GM18520 (cell line): ENCODE results near the gene CCER1.
"Not testable (repeated sequence)": the region's sequence is repeated elsewhere in the genome, so short reads cannot be mapped to it uniquely, and the experiment has no call there.

Experiments
- ATAC-seq: cut with Tn5 transposase; IDR thresholded peaks from one replicate; pipeline ENCODE4 v1.9.1; 2021; ENCODE audit not compliant: unreplicated experiment

CCER1 gene, protein sequence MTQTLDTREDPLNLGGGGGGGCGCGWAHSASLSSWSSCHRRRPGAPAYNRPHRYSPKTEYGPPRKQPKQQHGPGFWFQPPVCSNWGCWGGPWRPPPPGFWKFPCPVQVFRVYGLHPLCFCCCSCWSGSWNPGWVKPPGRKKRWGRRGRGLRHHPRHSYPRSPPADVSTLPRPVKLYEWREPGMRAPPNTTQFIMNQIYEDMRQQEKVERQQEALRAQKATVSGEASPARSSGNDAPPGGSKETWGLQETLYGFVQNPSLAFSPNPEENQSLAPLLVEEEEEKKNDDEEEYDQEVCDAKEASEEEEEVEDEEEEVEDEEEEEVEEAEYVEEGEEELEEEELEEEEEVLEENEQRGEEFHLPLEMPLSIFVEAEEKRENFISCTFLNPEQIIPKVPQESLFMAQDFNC

DNA sequence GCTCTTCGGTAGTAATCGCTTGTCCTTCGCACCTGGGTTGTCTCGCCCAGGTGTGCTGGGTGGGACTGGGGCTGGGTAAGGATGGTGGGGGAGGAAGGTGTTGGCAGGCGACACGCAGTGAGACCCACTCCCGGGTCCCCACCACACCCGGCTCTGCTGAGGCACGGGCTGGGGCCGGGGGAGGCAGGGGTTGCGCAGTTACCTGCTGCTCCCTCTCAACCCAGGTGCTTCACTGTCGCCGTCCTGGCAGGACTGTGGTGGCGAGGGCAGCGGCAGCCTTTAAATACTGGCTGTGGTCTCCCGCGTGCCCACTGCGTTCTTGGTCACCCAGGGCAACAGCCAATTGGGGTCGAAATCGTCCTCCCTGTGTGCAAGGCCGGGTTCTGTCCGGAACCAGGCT is at the start of gene CCER1:
Gene CCER1, minus strand, starts transcription at position 256 of the 400 bp plus-strand sequence. CDS start 434 bp downstream, outside the sequence.
- ATAC-seq = no peak

GRCh38 chr12:91003737-91004136 is 48.8 kb upstream of the CCER1 start:
- no peak for ATAC-seq

- no peak for ATAC-seq
Measured at GRCh38 chr12:91001306-91001705, 46.3 kb upstream of the CCER1 start.

DNA sequence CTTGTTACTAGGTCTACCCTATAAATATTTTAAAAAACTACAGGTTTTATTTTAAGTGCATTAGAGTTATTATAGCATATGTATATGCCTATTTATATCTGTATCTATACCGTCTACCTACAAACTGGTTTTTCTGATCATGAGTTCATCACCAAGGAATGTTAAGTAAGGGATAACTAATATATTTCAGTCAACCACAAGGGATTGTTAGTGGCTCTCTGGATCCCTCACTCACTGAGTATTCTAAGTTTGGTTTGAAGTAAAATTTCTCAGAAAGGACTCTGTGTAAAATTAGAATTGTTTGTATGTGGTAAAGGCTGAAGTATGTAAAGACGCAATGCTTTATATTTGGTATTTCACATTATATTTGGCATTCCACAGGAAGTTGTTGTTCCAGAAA is 45.0 kb upstream of the CCER1 start:
- no peak for ATAC-seq

- ATAC-seq = no peak
Measured at GRCh38 chr12:90999527-90999926, 44.6 kb upstream of the CCER1 start.

- no peak for ATAC-seq
Measured at GRCh38 chr12:90995010-90995409, 40.0 kb upstream of the CCER1 start.

DNA sequence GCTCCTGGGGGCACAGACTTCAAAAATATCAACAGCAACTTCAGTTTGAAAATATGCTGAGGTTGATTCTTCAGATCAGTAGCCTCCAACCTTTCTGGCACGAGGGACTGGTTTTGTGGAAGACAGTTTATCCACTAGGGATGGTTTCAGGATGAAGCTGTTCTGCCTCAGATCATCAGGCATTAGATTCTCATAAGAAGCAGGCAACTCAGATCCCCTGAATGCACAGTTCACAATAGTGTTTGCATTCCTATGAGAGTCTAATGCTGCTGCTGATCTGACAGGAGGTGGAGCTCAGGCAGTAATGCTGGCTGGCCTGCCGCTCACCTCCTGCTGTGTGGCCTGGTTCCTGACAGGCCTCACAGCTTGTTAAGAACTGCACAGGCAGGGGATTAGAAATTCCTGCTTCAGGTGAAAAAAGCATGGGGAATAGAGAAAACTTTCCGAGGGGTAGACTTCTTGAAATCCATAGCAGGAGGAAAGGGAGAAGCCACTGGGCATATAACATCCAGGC is 37.0 kb upstream of the CCER1 start:
- no peak for ATAC-seq

DNA sequence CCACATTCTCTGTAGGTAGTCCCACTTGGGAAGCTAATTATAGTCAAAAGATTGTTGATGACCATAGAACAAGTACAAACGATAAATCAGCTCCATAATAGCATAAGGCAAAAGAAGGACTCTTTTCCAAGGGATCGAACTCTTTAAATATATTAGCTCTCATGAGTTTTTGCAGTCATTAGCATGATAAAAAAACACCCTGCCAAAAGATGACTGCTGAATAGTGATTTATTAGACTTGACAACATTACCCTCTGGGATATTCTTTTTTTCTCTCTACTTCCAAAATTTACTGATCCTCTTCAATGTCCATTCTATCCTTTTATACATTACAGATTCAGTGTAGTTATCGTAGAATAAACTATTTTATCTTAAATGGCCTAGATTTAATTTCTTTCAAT is 35.6 kb upstream of the CCER1 start:
- ATAC-seq = no peak

DNA sequence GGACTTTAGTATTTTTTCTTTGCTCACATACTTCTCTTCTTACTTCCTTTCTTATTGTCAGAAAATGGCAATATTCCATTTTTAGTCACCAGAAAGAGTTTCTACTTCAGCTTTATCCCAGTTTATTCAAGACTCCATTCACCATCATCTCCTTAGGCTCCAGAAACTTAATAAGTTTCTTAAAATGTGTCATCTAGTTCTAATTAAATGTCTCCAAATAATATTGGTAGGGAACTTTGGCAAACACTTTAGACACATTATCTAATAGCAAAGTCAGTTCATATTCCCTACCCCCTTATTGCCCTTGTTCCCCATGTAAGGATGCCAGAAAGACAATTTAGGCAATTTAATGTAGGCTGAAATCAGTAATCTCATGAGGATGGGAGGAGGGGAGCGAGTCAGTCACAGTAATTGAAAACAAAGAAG is 34.7 kb upstream of the CCER1 start:
- no peak for ATAC-seq

- ATAC-seq = peak; percentile 40
Measured at GRCh38 chr12:90987520-90987919, 32.5 kb upstream of the CCER1 start.

- ATAC-seq = no peak
Measured at GRCh38 chr12:90987101-90987500, 32.1 kb upstream of the CCER1 start.

GRCh38 chr12:90985331-90985730 is 30.4 kb upstream of the CCER1 start:
- not testable (repeated sequence) for ATAC-seq

DNA sequence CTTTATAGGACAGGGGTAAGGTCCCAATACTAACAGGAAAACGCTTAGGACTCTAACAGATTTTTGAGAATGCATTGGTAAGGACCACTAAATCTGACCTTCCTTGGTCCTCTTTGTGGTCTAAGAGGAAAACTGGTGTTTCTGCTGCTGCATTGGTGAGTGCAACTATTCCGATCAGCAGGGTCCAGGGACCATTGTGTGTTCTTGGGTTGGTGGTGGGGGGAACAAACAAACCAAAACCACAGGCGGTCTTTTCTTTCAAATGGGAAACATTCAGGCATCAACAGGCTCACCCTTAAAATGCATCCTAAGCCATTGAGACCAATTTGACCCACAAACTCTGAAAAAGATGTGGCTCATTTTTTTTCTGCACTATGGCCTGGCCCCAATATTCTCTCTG is 29.1 kb upstream of the CCER1 start:
- no peak for ATAC-seq

- ATAC-seq = no peak
Measured at GRCh38 chr12:90982170-90982569, 27.2 kb upstream of the CCER1 start.

DNA sequence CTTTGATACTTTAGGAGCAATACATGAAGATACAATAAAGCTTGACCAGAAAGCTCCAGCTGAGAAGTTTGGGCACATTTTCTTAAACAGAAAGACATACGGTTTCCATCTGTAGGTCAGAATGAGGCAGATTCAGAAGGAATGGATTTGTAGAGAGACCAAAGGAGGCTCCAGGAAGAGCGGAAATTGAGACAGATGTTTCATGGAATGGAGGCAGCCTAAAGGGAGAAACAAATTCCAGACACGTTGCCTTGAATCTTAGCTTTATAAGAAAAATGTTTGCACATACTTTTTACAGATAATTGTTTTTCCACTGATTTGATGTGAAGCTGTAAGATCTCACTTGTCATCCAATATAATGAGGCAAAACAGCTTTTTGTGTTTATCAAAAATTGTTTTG is 25.0 kb upstream of the CCER1 start:
- no peak for ATAC-seq

DNA sequence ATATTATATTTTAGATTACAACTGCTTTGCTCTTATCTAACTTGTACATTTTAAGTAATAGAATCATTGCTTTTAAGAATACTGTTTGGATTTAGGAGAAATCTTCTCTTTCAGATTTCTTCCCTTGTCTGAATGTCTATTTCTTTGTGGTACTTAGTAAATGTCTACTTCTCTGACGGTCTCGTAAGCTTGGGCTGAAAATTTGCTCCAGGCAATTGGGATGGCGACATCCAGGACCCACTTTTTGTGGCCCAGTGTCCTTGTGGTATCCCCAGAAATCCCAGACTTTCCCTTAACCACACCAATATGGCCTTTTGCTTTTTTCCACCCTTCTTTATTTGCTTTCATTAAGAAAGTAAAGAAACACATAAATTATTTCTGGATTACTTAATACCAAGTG is 24.0 kb upstream of the CCER1 start:
- ATAC-seq = no peak

- ATAC-seq = peak; percentile 75
Measured at GRCh38 chr12:90978117-90978770, 23.3 kb upstream of the CCER1 start.

DNA sequence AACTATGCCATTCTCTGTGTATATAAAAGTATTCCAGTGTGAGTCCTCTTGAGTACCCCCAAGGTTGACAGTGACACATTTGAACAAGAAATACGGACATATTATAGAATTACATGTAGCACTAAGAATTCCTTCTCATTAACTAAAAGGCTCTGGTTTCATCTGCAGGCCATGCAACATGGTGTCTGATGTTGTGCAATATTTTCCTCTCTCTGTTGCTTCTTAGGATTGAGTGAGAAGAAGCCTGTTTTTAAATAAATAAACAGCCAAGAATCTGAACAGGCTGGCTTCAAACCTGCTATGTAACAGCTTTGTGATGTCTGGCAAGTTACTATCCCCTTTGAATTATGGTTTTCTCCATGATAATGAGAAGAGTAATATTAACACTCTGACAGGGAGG is 22.2 kb upstream of the CCER1 start:
- no peak for ATAC-seq

DNA sequence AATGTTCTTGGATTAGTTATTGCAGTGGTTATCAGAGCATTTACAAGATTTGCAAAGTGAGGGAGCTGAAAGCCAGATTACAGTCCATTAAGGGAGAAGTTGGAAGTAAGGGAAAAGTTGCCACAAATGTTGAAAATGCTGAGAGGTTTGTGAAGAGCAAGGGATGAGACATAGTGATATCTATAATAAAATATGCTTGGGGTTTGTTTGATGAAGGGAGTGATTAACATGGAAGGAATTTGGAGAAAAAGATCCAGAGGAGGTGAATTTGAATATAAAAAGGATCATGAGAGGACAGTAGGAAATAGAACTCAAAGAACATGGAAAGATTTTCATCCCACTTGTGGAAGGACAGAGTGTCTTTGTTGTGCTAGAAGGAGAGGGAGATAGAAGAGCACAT is 19.3 kb upstream of the CCER1 start:
- no peak for ATAC-seq

GRCh38 chr12:90972226-90972625 is 17.2 kb upstream of the CCER1 start:
- no peak for ATAC-seq

DNA sequence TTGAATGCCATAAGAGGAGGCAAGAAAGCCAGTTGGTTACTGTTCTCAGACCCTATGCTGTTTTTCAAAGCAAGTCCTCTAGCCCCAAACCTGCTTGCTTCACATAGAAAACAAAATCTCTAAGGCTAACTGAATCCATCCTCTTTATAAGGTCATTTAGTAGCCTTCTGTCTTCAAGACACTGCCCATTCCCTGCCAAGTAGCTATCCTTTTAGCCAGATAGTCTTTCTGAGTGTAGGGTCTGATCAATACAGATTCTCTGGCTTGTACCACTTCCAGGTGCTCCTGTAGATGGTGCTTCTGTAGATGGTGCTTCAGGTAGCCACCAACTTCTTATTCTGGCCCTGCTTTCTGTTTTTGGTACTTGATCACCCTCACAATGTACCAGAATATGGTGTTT is 15.9 kb upstream of the CCER1 start:
- no peak for ATAC-seq

DNA sequence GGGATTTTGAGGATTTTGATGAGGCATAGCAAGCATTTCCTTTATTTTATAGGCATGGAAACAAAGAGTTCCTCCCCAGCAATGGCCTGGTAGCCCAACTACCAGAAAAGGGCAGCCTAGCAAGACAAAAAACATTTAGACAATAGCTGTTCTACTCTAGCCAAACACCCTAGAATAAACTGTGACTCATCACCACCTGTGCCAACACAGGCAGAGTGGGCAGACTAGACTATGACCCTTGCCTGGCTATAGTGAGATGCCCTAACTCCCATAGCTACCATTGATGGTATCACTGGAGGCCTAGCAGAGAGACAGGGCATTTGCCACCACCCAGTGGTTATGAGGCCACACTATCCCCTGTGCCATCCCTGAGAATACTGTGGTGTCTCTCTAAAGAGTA is 15.5 kb upstream of the CCER1 start:
- ATAC-seq = no peak
